ENCODE results near the gene ACADSB.

Gene ACADSB

DNA sequence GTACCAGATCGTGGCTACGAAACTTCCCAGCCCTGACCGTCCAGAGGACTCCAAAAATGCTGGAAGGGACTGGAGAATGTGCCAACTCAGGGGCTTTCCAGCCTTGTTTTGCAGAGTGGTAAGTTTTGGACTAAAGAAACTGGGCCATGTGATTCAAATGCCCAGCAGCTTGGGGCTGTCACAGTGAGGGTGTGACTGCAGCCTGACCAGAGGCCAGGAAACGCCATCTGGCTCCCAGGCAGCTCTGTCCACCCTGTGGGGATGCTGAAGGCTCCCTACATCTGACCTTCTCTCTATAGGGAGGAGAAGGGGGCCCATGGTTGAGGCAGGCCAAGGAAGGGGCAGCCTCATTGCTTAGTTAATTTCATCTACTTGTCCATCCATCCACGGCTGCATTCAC lies 65.4 kb downstream of the ACADSB start:
- peaks cover 2% of the 10 kb centered on the region for H3K36me3 Mint-ChIP-seq
- DNase-seq (ENCODE audit: low spot score in 2 of 2) (no peak), ATAC-seq (ENCODE audit: low read depth) (no peak)
- no peak overlapping the region for H3K27ac Mint-ChIP-seq
- peaks cover 12% of the 10 kb centered on the region for H3K27me3 Mint-ChIP-seq
- peaks cover 4% of the 10 kb centered on the region for H3K9me3 Mint-ChIP-seq
- H3K4me3 Mint-ChIP-seq = no peak overlapping the region
- H3K4me1 Mint-ChIP-seq = no peaks in the 10 kb centered on the region

- no peak overlapping the region for H3K4me3 Mint-ChIP-seq
- peaks cover 7% of the 10 kb centered on the region for H3K9me3 Mint-ChIP-seq
- H3K27ac Mint-ChIP-seq = no peak overlapping the region
- ATAC-seq (ENCODE audit: low read depth) (no peak), DNase-seq (ENCODE audit: low spot score in 2 of 2) (no peak)
- H3K4me1 Mint-ChIP-seq = peaks cover 5% of the 10 kb centered on the region
- peaks cover 2% of the 10 kb centered on the region for H3K36me3 Mint-ChIP-seq
- H3K27me3 Mint-ChIP-seq = peaks cover 21% of the 10 kb centered on the region
Measured at GRCh38 chr10:123081896-123082295, 73.1 kb downstream of the ACADSB start.

DNA sequence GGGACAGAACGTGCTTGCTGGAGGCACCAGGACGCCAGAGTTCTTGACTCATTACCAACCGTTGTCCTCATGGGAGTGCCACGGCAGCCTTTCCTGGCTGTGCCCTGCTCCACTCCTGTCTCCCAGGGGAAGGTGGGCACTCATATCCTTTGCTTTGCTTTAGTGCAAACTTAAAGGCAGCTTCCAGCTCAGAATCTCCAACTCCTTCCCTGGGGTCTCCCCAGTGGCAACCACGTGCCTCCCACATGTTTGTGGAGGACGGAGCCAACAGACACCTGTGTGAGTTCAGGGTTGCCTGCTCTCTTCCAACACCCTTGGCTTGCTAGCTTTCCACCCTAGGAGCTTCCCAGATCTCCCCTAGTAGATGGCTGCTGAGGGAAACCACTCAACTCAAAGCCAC lies 75.0 kb downstream of the ACADSB start:
- Mint-ChIP-seq H3K27ac (no peak overlapping the region), H3K9me3 (peaks cover 6% of the 10 kb centered on the region), H3K27me3 (peaks cover 14% of the 10 kb centered on the region), H3K4me3 (no peak overlapping the region), H3K36me3 (no peaks in the 10 kb centered on the region), H3K4me1 (peaks cover 5% of the 10 kb centered on the region)
- DNase-seq (ENCODE audit: low spot score in 2 of 2) (no peak), ATAC-seq (ENCODE audit: low read depth) (no peak)

- DNase-seq (ENCODE audit: low spot score in 2 of 2) = no peak
- H3K27ac Mint-ChIP-seq = no peak overlapping the region
- no peaks in the 10 kb centered on the region for H3K36me3 Mint-ChIP-seq
- H3K4me1 Mint-ChIP-seq = peaks cover 9% of the 10 kb centered on the region
- H3K9me3 Mint-ChIP-seq = peaks cover 6% of the 10 kb centered on the region
- no peak for ATAC-seq (ENCODE audit: low read depth)
- no peak overlapping the region for H3K4me3 Mint-ChIP-seq
- H3K27me3 Mint-ChIP-seq = peaks cover 14% of the 10 kb centered on the region
Measured at GRCh38 chr10:123086281-123086680, 77.5 kb downstream of the ACADSB start.

- Mint-ChIP-seq H3K9me3 (peaks cover 6% of the 10 kb centered on the region), H3K36me3 (no peaks in the 10 kb centered on the region), H3K4me1 (peaks cover 9% of the 10 kb centered on the region), H3K27ac (no peak overlapping the region), H3K4me3 (no peak overlapping the region), H3K27me3 (peaks cover 14% of the 10 kb centered on the region)
- DNase-seq (ENCODE audit: low spot score in 2 of 2) = no peak
- ATAC-seq (ENCODE audit: low read depth) = no peak
Measured at GRCh38 chr10:123087348-123087747, 78.5 kb downstream of the ACADSB start.

DNA sequence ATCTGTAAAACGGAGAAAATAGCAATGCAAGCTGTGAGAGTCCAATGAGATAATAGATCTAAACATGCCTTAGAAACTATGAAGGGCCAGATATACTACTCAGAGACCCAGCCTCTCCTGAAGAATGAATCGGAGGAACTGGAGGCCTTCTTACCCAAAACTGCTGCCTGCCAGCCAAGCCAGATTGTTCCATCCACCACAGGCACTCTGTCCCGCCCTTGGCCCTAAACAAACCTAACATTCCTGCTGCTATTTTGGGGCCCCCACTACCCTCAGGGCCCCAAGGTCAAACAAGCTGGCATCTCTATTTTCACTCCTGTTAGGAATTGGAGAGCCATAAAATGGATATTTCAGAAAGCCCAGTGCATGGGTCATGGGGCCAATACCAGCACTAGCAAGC lies 79.0 kb downstream of the ACADSB start:
- Mint-ChIP-seq H3K4me1 (peaks cover 9% of the 10 kb centered on the region), H3K36me3 (no peaks in the 10 kb centered on the region), H3K4me3 (no peak overlapping the region), H3K27ac (no peak overlapping the region), H3K9me3 (peaks cover 6% of the 10 kb centered on the region), H3K27me3 (peaks cover 14% of the 10 kb centered on the region)
- DNase-seq (ENCODE audit: low spot score in 2 of 2) = no peak
- ATAC-seq (ENCODE audit: low read depth) = no peak

GRCh38 chr10:123092635-123093414 lies 84.0 kb downstream of the ACADSB start:
- Mint-ChIP-seq H3K27me3 (peaks cover 13% of the 10 kb centered on the region), H3K9me3 (no peaks in the 10 kb centered on the region), H3K36me3 (no peaks in the 10 kb centered on the region), H3K27ac (no peak overlapping the region), H3K4me1 (peaks cover 4% of the 10 kb centered on the region), H3K4me3 (no peak overlapping the region)
- DNase-seq (ENCODE audit: low spot score in 2 of 2) (no peak), ATAC-seq (ENCODE audit: low read depth) (no peak)

GRCh38 chr10:123093489-123093888 lies 84.7 kb downstream of the ACADSB start:
- no peak for DNase-seq (ENCODE audit: low spot score in 2 of 2)
- peaks cover 4% of the 10 kb centered on the region for H3K4me1 Mint-ChIP-seq
- H3K36me3 Mint-ChIP-seq = no peaks in the 10 kb centered on the region
- H3K27ac Mint-ChIP-seq = no peak overlapping the region
- no peak for ATAC-seq (ENCODE audit: low read depth)
- H3K9me3 Mint-ChIP-seq = no peaks in the 10 kb centered on the region
- no peak overlapping the region for H3K4me3 Mint-ChIP-seq
- H3K27me3 Mint-ChIP-seq = peaks cover 13% of the 10 kb centered on the region

GRCh38 chr10:123096452-123096851 lies 87.6 kb downstream of the ACADSB start:
- Mint-ChIP-seq H3K9me3 (no peaks in the 10 kb centered on the region), H3K27ac (no peak overlapping the region), H3K36me3 (no peaks in the 10 kb centered on the region), H3K4me1 (no peaks in the 10 kb centered on the region), H3K27me3 (peaks cover 13% of the 10 kb centered on the region), H3K4me3 (no peak overlapping the region)
- DNase-seq (ENCODE audit: low spot score in 2 of 2) (no peak), ATAC-seq (ENCODE audit: low read depth) (no peak)

DNA sequence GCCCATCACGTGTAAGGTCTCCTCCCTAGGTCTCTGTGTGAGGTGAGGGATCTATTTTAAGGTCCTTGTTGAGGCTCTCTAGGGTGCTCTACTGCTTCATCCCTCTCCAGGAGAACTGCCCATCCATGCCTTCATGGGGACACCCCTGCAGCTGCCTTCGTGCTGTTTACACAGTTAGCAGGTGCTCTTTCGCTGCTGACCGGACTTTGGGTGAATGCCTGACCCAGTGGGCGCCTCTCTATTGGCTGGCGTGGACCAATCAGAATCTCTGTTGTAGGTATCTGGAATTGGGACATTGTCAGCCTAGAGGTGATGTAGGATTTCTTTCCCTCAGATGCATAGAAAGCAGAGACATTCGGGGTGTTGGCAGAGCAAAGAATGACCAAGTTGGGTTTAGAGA lies 88.2 kb downstream of the ACADSB start:
- DNase-seq (ENCODE audit: low spot score in 2 of 2) = no peak
- ATAC-seq (ENCODE audit: low read depth) = no peak
- Mint-ChIP-seq H3K4me3 (no peak overlapping the region), H3K36me3 (no peaks in the 10 kb centered on the region), H3K27ac (no peak overlapping the region), H3K27me3 (peaks cover 13% of the 10 kb centered on the region), H3K4me1 (no peaks in the 10 kb centered on the region), H3K9me3 (no peaks in the 10 kb centered on the region)

- Mint-ChIP-seq H3K4me3 (no peak overlapping the region), H3K4me1 (no peaks in the 10 kb centered on the region), H3K27me3 (peaks cover 4% of the 10 kb centered on the region), H3K36me3 (no peaks in the 10 kb centered on the region), H3K9me3 (no peaks in the 10 kb centered on the region), H3K27ac (no peak overlapping the region)
- DNase-seq (ENCODE audit: low spot score in 2 of 2) (no peak), ATAC-seq (ENCODE audit: low read depth) (no peak)
Measured at GRCh38 chr10:123100030-123100762, 91.4 kb downstream of the ACADSB start.

GRCh38 chr10:123101872-123102271 lies 93.1 kb downstream of the ACADSB start:
- ATAC-seq (ENCODE audit: low read depth) = no peak
- no peak overlapping the region for H3K4me3 Mint-ChIP-seq
- H3K27me3 Mint-ChIP-seq = peaks cover 4% of the 10 kb centered on the region
- no peak for DNase-seq (ENCODE audit: low spot score in 2 of 2)
- no peaks in the 10 kb centered on the region for H3K36me3 Mint-ChIP-seq
- no peak overlapping the region for H3K27ac Mint-ChIP-seq
- no peaks in the 10 kb centered on the region for H3K4me1 Mint-ChIP-seq
- H3K9me3 Mint-ChIP-seq = no peaks in the 10 kb centered on the region

DNA sequence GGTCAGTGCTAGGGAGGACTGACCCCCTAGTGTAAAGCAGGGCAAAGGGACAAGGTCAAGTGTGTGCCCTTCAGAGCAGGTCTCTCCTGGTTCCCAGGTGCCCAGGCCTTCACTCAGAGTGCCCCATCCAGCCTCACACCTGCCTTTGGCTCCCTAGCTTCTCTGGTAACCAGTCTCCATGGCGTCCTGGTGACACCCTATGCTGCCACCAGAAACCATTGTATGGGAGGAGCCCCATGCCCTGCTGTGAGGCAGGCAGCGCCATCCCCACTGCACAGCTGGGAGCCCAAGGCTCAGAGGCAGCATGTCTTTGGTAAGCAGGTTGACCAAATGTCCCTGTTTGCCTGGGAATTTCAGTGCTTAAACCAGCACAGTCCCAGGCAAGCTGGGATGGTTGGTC lies 93.9 kb downstream of the ACADSB start:
- no peaks in the 10 kb centered on the region for H3K36me3 Mint-ChIP-seq
- DNase-seq (ENCODE audit: low spot score in 2 of 2) (no peak), ATAC-seq (ENCODE audit: low read depth) (no peak)
- no peaks in the 10 kb centered on the region for H3K4me1 Mint-ChIP-seq
- no peak overlapping the region for H3K27ac Mint-ChIP-seq
- peaks cover 2% of the 10 kb centered on the region for H3K27me3 Mint-ChIP-seq
- no peak overlapping the region for H3K4me3 Mint-ChIP-seq
- H3K9me3 Mint-ChIP-seq = no peaks in the 10 kb centered on the region

- peaks cover 3% of the 10 kb centered on the region for H3K27me3 Mint-ChIP-seq
- ATAC-seq (ENCODE audit: low read depth) (no peak), DNase-seq (ENCODE audit: low spot score in 2 of 2) (no peak)
- H3K4me3 Mint-ChIP-seq = no peak overlapping the region
- H3K27ac Mint-ChIP-seq = no peak overlapping the region
- no peaks in the 10 kb centered on the region for H3K36me3 Mint-ChIP-seq
- H3K4me1 Mint-ChIP-seq = no peaks in the 10 kb centered on the region
- H3K9me3 Mint-ChIP-seq = no peaks in the 10 kb centered on the region
Measured at GRCh38 chr10:123103944-123104343, 95.1 kb downstream of the ACADSB start.
